Activated CD8-positive, alpha-beta memory T cell treated with anti-CD3 and anti-CD28 coated beads, Interleukin-2, amount 50 U/mL, for 24 hours (primary cell): ENCODE data around the gene FAM78A.

Experiments
- DNase-seq: peaks from one replicate; pipeline ENCODE4 v3.0.0-alpha.2; 2020; ENCODE audit errors: extremely low read depth

FAM78A gene

DNA sequence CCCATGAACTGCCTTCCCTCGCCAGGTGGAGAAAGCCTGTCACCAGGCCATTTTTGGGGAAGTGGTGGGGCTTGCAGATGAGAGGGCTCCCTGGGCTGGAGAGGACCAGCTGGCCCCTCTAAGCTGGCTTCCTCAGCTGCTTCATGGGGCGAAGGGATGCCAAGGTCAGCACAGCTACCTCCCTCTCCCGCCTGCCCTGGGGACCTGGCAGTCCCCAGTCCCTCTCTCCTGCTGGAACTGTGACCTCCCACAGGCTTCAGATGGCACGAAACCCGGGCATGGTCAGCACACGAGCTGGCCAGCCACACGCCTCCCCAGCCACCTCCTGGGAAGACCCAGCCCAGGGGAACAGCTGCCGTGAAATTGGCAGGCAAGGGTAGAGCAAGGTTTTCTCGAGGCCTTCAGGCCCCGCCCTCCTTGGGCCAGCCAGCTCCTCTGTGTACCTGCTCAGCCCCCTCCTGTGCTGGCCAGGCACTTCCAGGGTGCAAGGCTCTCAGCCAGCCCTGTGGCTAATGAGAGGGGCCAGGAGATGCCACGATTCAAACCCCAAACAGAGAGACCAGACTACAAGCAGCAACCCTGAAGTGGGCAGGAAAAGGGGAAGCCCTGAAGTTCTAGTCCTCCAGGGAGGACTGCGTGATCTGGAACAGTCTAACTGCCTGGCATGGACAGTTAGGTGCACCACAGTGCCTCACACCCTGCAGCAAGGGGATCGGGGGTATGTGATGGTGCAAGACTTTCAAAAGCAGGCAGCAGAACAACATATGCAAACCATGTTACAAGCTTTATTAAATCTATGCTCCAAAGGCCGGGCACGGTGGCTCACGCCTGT is 26.1 kb upstream of the FAM78A start:
- no peak for DNase-seq

DNA sequence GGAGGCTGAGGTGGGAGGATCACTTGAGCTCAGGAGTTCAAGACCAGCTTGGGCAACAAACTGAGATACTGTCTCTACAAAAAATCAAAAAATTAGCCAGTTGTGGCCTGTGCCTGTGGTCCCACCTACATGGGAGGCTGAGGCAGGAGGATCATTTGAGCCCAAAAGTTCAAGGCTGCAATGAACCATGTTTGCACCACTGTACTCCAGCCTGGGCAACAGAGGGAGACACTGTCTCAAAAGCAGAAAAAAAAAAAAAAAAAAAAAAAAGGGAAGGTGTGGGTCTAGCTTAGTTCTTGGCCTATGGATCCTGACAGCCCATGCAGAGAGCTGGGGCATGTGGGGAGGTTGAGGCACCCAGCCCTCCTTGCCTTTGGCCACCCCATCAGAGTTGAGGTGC is 24.1 kb upstream of the FAM78A start:
- no peak for DNase-seq

DNA sequence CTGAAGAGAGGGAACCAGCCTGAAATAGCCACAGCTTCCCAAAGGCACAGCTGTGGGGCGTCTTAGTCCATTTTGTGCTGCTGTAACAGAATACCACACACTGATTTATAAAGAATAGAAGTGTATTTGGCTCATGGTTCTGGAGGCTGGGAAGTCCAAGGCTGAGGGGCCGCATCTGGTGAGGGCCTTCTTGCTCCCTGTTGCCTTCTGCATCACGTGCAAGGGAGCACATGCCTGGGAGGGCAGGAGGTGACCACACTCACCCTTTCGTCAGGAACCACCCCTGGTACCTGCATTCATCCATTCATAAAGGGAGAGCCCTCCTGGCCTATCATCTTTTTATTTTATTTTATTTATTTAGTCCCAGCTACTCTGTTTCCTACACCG is 23.6 kb upstream of the FAM78A start:
- DNase-seq = no peak

DNA sequence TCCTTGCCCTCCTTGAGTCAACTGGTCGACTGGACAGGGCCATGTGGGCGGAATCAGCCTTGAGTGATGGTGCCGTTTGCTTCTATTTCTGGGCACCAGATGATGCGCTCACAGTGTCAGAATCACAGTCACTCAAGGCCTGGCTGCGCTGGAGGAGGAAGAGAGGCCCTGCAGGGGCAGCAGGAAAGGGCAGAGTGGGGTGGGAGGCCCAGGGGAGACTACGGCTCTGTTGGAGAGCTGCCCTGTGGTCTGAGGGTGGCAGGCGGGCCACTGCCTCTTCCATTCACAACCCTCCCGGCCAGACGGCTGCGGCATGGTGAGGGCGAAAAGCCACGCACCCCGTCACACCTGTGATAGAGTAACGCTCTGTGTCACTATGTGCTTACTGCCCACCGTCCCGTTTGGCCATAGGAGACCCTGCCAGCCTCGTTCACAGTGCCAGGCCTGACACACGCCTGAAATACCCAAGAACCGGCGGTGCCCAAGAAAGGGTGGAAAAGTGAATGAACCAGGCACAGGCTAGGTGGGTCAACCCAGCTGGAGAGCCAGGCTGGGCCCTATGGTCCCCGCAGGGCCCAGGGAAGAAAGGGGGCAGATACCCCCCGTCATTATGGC is 23.1 kb upstream of the FAM78A start:
- DNase-seq = no peak

DNA sequence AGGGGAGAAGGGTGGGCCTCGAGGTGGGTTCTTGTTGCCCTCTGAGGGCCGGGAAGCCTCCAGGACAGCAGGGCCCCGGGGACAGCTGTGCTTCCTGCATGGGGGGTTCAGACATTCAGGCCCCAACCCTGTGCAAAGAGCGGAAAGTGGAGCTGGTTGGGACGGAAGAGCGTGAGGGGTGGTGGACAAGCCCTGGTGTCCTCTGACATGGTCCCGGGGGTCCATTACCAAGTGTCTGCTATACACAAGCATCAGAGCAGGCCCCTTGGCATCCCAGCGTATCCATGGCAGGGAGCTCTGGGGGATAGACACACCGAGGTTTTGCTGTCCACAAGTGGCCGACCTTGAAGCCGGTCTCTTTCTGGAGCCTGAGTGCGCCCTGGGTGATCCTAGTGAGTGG is 22.5 kb upstream of the FAM78A start:
- DNase-seq = no peak

DNA sequence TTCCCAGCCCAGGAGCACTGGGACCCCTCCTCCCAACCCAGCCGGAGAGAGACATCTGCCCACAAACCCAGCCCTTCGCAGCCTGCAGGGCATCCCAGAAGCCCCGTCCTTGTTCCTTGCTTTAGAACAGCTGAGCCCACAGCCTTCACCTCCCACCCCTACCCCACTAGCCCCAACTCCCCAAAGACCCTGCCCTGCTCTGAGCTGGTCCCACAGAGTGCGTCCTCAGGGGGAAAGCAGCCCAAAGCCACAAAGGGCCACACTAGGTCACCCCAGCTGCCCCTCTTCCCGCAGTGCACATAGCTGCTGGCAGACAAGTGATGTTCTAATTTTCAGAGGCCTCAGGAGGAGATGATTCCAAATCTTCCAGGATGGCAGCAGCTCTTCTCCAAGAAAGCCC is 22.0 kb upstream of the FAM78A start:
- DNase-seq = no peak

DNA sequence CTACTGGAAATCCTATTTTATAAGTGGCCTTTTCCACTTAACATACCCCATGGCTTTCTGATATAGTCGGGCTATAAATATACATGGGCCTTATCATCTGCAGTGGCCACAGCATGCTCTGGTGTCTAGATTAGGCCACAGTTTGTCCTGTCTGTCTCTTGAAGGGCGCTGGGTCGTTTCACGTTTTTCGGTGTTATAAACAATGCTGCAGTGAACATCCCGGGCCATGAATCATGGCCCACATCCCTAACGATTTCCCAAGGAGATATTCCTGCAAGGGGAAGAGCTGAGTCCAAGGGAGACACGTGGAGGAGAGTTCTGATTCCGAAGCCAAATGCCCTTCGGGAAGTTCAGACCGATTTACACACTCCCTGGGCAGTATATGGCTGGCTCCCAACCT is 21.6 kb upstream of the FAM78A start:
- no peak for DNase-seq

DNA sequence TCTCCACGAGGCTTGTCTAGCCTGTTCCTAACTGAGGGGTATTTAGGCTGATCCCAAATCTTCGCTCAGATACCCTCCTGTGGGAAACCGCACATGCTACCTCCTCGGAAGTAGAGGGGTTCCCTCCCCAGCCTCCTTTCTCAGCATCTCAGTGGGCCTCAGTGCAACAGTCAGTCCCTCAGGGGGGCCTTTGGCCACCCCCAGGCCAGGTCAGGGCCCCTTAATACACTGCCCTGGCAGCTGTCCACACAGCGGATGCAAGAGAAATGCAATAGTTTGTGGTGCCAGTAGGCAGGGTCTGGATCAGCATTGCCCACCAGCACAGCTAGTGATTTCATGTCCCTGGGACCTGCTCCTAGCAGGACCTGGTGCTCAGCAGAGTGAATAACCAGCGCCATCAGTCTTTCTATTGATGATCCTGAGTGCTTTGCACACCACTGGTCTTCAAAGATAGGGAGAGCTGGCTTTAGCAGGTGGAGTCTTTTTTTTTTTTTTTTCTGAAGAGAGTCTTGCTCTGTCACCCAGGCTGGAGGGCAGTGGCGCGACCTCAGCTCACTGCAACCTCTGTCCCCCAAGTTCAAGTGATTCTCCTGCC is 20.7 kb upstream of the FAM78A start:
- DNase-seq = no peak

DNA sequence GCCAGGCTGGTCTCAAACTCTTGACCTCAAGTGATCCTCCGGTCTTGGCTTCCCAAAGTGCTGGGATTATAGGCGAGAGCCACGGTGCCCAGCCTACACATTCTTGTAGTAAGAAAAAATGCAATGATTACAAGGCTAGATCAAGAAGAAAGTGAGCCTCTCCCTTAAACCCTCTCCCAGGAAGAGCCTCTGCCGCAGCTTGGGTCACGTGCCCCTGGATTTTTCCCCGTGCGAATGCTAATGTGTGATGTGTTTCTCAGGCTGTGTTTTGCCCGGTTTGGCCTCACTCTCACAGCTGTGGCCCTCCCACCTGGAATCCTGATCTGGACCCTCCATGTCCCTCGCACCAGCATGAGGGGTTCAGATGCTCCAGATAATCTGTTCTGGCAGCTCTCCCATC is 20.1 kb upstream of the FAM78A start:
- DNase-seq = no peak

DNA sequence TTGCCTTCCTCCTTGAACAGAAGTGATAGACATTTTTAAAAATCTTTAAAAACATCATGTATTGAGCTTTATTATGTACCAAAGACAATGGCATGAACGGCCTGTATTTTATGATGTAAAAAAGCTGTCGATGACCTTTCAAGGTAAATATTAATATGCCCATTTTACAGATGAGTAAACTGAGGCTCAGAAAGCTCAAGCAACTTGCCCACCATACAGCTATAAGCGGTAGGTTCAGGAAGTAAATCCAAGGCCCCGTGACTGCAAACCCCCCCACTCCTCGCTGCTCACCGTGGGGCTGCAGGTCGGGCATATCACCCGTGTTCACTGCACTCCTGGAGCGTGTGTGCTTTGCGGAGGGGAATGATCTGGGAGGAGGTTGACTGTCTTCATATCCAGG is 16.6 kb upstream of the FAM78A start:
- DNase-seq = no peak

DNA sequence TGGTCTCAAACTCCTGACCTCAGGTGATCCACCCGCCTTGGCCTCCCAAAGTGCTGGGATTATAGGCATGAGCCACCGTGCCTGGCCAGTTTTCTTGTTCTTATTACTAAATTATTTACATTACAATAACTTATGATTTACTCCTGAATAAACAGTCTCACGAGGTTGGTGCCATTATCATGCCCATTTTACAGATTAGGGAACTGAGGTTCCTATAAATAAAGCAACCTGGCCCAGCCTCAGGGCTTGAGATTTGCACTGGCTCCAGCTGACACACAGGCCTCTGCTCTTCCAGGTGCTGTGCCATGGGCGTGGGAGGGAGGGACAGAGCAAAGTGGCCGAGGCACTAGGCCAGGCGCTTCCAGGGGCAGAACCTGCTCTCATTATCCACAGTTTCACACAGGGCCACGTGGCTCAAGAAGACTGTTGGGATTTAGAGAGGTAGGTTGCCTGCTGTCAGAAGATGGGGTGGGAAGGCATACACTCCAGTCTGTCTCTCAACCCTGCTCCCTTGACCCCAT is 15.5 kb upstream of the FAM78A start:
- DNase-seq = no peak

DNA sequence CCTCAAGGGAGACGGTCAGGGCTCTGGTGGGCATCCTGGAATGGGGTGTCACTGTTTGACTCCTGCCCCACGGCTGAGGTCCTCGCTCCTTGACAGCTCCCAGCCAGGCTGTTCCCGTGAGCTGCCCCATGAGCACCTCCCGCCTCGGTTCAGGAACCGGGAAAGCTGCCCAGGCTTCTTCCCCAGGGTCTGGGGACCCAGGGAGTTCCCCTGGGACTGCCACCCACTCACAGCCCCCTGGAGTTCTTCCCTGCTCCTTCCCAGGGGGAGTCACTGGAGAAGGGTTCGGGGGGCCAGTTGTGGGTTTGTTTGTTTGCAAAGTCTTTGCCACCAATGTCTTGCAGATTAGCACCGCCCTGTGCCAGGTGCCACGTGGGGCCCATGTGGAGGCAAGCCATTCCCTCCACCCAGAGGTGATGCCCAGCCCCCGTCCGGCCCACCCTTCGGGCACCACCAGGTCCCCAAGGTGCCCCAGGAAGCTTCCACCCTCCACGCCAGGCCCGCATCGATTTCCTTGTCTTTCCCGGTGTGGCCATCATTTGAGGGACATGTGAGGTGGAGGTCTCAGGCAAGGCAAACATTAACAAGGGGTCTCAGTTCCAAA is 14.6 kb upstream of the FAM78A start:
- DNase-seq = no peak

DNA sequence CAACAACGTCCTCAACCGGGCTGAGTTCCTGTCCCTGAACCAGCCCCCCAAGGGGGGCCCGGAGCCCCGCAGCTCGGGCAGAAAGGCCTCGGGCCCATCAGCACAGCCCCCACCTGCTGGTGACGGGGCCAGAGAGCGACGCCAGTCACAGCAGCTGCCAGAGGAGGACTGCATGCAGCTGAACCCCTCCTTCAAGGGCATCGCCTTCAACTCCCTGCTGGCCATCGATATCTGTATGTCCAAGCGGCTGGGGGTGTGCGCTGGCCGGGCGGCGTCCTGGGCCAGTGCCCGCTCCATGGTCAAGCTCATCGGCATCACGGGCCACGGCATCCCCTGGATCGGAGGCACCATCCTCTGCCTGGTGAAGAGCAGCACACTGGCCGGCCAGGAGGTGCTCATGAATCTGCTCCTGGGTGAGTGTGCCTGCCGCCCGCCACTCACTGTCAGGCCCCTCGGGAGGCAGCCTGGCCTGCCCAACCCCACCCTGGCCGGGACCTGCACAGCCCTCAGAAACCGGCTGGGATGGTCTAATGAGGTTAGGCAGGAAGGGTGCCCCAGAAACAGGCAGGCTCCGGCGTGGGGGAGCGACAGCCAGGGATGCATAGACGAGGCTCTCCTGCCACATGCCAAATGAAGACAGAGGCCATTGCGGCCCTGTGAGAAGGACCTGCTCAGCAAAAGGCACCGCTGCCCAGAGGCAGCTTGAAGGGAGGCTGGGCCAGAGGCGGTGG is 13.9 kb upstream of the FAM78A start:
- no peak for DNase-seq

DNA sequence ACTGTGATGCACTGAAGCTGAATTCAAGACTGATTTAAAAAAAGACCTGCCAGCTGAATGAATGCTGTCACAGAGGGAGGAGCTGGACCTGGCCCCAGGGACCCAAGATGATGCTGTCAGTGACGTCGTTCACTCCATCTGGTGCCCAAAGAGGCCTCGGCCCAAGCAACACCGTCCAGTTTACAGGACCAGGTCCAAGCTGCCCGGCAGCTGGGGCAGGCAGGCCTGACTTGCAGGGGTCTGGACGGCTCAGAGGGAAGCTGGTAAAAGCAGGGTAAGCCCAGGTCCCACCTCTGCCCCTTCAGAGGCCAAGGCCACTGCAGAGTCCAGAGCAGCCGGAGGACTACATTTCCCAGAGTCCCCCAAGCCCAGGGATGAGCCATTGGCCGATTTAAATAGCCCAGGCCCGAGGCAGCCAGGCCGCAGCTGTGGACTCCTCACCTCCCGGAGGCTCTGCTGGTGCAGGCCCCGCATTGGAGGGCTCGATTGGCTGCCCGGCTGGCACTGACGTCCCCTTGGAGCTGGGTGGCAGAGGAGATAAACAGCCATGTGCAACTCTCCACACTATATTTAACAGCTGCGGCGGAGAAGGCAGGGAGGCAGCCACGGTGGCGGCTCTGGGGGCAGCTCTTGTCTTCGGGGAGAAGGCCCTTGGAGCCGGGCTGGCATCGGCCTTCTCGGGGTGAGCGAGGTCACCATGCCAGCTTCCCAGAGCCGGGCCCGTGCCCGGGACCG is 13.2 kb upstream of the FAM78A start, which contains the start of gene PLPP7:
PLPP7 (plus strand) TSS at position 423 of the 735 bp plus-strand sequence; CDS start at position 698, 275 bp downstream.
- DNase-seq = no peak

DNA sequence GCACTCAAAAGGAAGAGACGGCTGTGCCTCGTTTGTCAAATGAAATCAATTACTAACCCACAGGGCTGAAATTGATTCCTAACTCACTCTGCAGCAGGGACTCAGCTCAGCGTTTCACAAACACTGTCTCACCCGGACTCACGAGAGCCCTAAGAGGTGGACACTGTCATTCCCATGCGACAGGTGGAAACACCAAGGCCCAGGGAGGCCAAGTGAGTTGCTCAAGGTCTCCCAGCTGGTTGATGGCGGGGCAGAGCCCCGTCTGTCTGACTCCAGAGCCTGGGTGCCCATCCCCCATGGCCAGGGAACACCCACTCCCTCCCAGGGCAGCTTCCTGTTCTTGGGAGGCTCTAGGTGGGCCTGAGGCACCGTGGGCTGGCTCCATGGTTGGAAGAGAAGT is 11.9 kb upstream of the FAM78A start:
- no peak for DNase-seq

DNA sequence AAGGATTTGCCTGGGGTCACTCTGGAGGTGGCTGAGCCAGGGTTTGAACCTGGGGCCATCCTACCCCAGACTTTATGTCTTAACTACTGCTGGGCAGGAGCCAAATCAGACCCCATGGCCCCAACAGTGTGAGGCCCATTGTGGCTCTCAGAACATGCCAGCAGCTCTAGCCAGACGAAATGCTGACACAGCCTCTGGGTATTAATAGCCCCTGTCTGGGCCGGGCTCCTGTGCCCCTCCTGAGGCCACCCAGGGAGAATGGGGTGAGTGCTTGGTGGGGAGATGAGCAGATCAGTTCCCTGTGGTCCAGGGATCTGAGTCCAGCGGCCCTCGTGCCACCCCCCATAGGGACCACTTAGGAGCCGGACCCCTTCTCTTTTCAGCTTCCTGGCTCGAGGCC is 11.0 kb upstream of the FAM78A start:
- DNase-seq = no peak

DNA sequence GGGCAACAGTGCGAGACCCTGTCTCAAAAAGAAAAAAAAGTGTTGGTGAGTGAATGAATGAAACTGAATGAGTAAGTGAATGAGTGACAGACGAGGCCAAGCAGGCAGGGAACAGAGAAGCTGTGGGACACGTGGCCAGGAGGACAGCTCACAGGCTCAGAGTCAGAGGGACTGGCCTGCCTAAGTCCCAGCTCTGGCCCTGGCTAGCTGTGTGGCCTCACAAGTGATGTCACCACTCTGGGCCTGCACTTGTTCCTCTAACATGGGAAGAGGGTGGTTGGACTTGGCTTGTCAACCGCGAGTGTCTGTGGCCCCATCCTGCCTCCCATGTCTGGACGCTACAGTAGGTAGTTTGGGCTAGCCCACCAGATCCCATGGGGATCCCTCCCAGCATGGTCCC is 8.5 kb upstream of the FAM78A start:
- no peak for DNase-seq

DNA sequence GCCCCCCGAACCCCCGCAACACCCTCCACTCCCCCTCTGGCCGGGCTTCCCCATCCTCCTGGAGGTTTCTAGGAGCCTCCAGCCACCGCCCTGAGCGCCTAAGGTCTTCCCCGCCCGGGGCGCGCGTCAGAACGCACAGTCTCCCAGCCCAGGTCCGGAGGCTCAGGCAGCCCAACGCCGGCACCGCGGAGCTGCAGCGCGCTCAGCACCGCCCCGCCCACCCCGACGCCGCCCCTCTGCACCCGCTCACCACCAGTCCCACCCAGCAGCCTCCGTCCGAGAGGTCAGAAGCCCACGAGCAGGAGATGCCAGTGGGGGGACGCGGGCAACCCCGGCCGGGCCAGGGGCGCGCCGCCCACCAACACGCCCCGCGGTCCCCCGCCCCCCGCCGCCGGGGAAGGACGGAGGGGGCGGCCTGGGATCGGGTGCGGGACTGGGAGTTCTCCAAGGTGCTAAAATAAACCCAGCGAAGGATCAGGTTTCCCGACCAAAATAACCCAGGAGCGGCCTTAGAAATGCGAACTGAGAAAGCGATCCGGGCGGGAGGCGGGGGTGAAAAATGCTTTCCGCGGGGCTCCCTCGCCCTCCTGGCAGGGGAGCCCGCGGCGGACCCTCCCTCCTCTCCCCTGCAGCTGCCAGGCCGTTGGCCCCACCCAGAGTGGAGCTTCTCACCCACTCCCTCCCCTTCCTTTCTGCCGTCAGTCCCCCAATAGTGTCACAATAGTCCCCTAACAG is 6.5 kb upstream of the FAM78A start:
- DNase-seq = no peak

DNA sequence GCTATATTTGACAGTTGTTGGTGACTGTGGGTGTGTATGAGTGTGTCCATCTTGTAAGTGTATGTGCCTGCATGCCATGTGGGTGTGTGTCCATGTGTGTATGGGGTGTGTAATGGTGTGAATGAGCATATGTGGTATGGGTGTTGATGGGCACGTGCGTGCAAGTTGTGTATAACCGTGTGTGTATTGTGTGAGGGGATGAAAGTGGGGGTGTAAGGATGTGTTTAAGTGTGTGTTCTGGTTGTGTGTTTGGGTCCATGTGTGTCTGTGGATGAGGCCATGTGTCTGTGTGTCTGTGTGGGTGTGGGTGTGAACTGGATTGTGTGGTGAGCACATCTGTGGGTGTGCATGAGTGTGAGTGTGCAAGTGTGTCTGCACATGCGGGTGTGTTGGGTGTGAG is 5.9 kb upstream of the FAM78A start:
- DNase-seq = no peak
